ENCODE data around the gene OTOG. TPM values are rescaled to one million over a fixed set of nuclear protein-coding genes. Genes with fewer than 3 reads are reported as not detected.

The OTOG gene
- total and polyA plus RNA-seq, 2 donors (not counting 3 experiments of a cell fraction or from before 2014, with no cell fraction given), result not detected

DNA sequence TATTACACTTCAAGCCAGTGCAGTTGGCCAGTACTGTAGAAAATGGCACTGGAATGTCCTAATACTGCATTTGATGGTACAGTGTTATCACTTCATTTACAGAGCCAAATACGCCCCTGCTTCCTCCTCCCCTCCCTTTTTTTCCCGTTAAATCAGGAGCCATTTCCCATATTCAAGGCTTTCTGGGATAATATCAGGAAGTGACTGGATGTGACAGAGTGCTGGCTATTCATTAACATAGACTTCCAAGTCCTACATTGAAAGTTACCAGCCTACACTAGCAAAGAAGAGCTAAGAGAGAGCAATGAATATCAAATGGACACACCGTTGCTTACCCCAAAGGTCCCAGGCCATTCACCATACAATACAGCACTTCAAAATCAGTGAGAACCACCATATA, 38.3 kb upstream of the OTOG start:
- no peaks in the 10 kb centered on the region for H3K9me3 ChIP-seq (replicated peaks; ENCODE audit: control insufficient read depth, insufficient read depth, low read length)
- H3K4me1 ChIP-seq (ENCODE audit: control insufficient read depth, extremely low read depth, insufficient read depth, low read length), result no peaks in the 10 kb centered on the region
- no peak for DNase-seq (ENCODE audit: low read depth, low spot score)
- intact Hi-C loops (cut with micrococcal nuclease), result no loop called here
- H3K9me1 ChIP-seq (replicated peaks; ENCODE audit: control insufficient read depth, extremely low read depth, insufficient read depth, low read length), result no peaks in the 10 kb centered on the region
- H3K79me2 ChIP-seq (ENCODE audit: control insufficient read depth, insufficient read depth, low read length), result no peaks in the 10 kb centered on the region
- no peaks in the 10 kb centered on the region for H3K27me3 ChIP-seq (ENCODE audit: control insufficient read depth in 2 of 2, insufficient read depth in 2 of 2, low read length in 2 of 2)
- H3K27ac ChIP-seq (ENCODE audit: insufficient read depth, low read depth, low read length), result no peak overlapping the region
- no peak for TF ChIP-seq GATA2 (IDR thresholded peaks at IDR 0.05; ENCODE audit: insufficient read depth, insufficient read length, low read depth, low read length)
- no peak for TF ChIP-seq POLR2A (IDR thresholded peaks at IDR 0.05; ENCODE audit: low read depth, low read length)
- TF ChIP-seq POLR2AphosphoS5 (IDR thresholded peaks at IDR 0.05; ENCODE audit: insufficient read depth, low read depth, low read length), result no peak
- TF ChIP-seq, protein P1, sequence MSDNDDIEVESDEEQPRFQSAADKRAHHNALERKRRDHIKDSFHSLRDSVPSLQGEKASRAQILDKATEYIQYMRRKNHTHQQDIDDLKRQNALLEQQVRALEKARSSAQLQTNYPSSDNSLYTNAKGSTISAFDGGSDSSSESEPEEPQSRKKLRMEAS (IDR thresholded peaks at IDR 0.05; ENCODE audit: insufficient read depth, insufficient read length), result no peak
- no peak for TF ChIP-seq MYC (IDR thresholded peaks at IDR 0.05; ENCODE audit: low read depth, low read length)
- TF ChIP-seq, protein P2, sequence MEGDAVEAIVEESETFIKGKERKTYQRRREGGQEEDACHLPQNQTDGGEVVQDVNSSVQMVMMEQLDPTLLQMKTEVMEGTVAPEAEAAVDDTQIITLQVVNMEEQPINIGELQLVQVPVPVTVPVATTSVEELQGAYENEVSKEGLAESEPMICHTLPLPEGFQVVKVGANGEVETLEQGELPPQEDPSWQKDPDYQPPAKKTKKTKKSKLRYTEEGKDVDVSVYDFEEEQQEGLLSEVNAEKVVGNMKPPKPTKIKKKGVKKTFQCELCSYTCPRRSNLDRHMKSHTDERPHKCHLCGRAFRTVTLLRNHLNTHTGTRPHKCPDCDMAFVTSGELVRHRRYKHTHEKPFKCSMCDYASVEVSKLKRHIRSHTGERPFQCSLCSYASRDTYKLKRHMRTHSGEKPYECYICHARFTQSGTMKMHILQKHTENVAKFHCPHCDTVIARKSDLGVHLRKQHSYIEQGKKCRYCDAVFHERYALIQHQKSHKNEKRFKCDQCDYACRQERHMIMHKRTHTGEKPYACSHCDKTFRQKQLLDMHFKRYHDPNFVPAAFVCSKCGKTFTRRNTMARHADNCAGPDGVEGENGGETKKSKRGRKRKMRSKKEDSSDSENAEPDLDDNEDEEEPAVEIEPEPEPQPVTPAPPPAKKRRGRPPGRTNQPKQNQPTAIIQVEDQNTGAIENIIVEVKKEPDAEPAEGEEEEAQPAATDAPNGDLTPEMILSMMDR (IDR thresholded peaks at IDR 0.05; ENCODE audit: extremely low read depth in 1 of 2, insufficient read depth in 1 of 2, low read depth in 1 of 2, low read length in 2 of 2), result no peak
- no peak for TF ChIP-seq EZH2 (IDR thresholded peaks at IDR 0.05; ENCODE audit: borderline replicate concordance, low read depth, low read length, severe bottlenecking)
- TF ChIP-seq JUN (IDR thresholded peaks at IDR 0.05; ENCODE audit: borderline replicate concordance, insufficient read depth, insufficient read length, low read depth), result no peak
- no peak for TF ChIP-seq FOS (IDR thresholded peaks at IDR 0.05; ENCODE audit: borderline replicate concordance, insufficient read depth, low read length)
- ChIA-PET POLR2A (interaction anchor here (1.3 kb wide), 1 partner anchor 19 kb away, joined by 3 read pairs; no protein-coding TSS in a partner anchor), CTCF (interaction anchor here (0.7 to 7.4 kb wide), 8 partner anchors 10 to 567 kb away, joined by 3 to 184 read pairs (median 6); partner anchors contain the start of gene KCNJ11)
- H2AFZ ChIP-seq (ENCODE audit: low read depth, low read length), result no peak overlapping the region
- H3K4me2 ChIP-seq (ENCODE audit: insufficient read depth, low read length), result no peak overlapping the region
- FAIRE-seq, result no peak
- H3K9ac ChIP-seq (replicated peaks; ENCODE audit: extremely low read depth, insufficient read depth, low read length), result no peak overlapping the region
- BruUV-seq (replicated peaks), result no TSS peak
- H4K20me1 ChIP-seq (replicated peaks; ENCODE audit: control insufficient read depth, extremely low read depth, insufficient read depth, low read length), result no peaks in the 10 kb centered on the region
- H3K36me3 ChIP-seq (ENCODE audit: control insufficient read depth in 2 of 2, extremely low read depth in 1 of 2, insufficient read depth in 2 of 2, low read length in 2 of 2), result no peaks in the 10 kb centered on the region
- dilution Hi-C loops (cut with MboI; ENCODE audit: extremely low pct_ligation_motif_present, low sequenced_read_pairs), result no loop called here
- H3K4me3 ChIP-seq (replicated peaks in 1 of 3; ENCODE audit: insufficient read depth in 1 of 3, low read depth in 1 of 3, low read length in 3 of 3), result no peak overlapping the region

All from endothelial cell of umbilical vein (primary cell).